ENCODE results near the gene ECM1.

Gene ECM1

DNA sequence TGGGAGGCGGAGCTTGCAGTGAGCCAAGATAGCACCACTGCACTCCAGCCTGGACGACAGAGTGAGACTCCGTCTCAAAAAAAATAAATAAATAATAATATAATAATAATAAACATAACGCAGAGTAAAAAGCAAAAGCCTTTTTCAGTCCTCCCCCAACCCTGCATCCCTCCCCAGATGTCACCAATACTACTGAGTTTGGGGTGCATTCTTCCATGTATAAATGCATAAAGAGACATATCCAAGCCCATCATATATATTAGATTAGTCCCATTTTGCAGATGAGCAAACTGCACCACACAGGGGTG is 40.4 kb downstream of the ECM1 start:
- H3K4me2 ChIP-seq (ENCODE audit: low read length, poor library complexity, severe bottlenecking): peak overlapping the region; percentile 95
- H3K14ac ChIP-seq (ENCODE audit: low read length in 2 of 2): no peak overlapping the region
- H2AK5ac ChIP-seq (ENCODE audit: low read length, severe bottlenecking): no peak overlapping the region
- peak overlapping the region; percentile 84 for H4K8ac ChIP-seq (ENCODE audit: low read length)
- H3K23ac ChIP-seq (ENCODE audit: low read length in 2 of 2): no peak overlapping the region
- no peak overlapping the region for H2AFZ ChIP-seq (ENCODE audit: low read depth, low read length)
- peaks cover 24% of the 10 kb centered on the region for H3K4me1 ChIP-seq (ENCODE audit: control insufficient read depth, insufficient read depth, low read depth, low read length)
- no peak overlapping the region for H2BK5ac ChIP-seq (ENCODE audit: low read depth, low read length, poor library complexity, severe bottlenecking)
- peak overlapping the region in 1 of 2 experiments; percentile 81 for H3K18ac ChIP-seq (ENCODE audit: low read depth in 1 of 2, low read length in 2 of 2)
- H3K4ac ChIP-seq (ENCODE audit: low read depth in 1 of 2, low read length in 2 of 2): no peak overlapping the region
- H3K79me1 ChIP-seq (replicated peaks; ENCODE audit: low read length, poor library complexity, severe bottlenecking): no peaks in the 10 kb centered on the region
- no peaks in the 10 kb centered on the region for H3K9me3 ChIP-seq (ENCODE audit: control insufficient read depth, low read length)
- H2BK120ac ChIP-seq (ENCODE audit: low read depth, low read length): peak overlapping the region; percentile 73
- H3K27me3 ChIP-seq (ENCODE audit: control insufficient read depth in 1 of 2, insufficient read depth in 1 of 2, low read length in 2 of 2): no peaks in the 10 kb centered on the region
- H3K9ac ChIP-seq (ENCODE audit: low read length): peak overlapping the region; percentile 89
- no peak overlapping the region for H4K91ac ChIP-seq (ENCODE audit: low read length)
- peak overlapping the region in 1 of 2 experiments; percentile 79 for H3K4me3 ChIP-seq (ENCODE audit: insufficient read depth in 1 of 2, low read depth in 1 of 2, low read length in 2 of 2)
- no CpG with 5 or more reads among the region's 4 CpGs for WGBS
- no peak overlapping the region for H2BK12ac ChIP-seq (ENCODE audit: low read length in 2 of 2)
- no peaks in the 10 kb centered on the region for H3K36me3 ChIP-seq (ENCODE audit: control insufficient read depth in 1 of 2, insufficient read depth in 2 of 2, low read depth in 1 of 2, low read length in 2 of 2)
- no peak overlapping the region for H3K27ac ChIP-seq (ENCODE audit: low read length, poor library complexity, severe bottlenecking)
- DNase-seq: no peak
- H2BK15ac ChIP-seq (ENCODE audit: low read depth, poor library complexity, severe bottlenecking): no peak overlapping the region

DNA sequence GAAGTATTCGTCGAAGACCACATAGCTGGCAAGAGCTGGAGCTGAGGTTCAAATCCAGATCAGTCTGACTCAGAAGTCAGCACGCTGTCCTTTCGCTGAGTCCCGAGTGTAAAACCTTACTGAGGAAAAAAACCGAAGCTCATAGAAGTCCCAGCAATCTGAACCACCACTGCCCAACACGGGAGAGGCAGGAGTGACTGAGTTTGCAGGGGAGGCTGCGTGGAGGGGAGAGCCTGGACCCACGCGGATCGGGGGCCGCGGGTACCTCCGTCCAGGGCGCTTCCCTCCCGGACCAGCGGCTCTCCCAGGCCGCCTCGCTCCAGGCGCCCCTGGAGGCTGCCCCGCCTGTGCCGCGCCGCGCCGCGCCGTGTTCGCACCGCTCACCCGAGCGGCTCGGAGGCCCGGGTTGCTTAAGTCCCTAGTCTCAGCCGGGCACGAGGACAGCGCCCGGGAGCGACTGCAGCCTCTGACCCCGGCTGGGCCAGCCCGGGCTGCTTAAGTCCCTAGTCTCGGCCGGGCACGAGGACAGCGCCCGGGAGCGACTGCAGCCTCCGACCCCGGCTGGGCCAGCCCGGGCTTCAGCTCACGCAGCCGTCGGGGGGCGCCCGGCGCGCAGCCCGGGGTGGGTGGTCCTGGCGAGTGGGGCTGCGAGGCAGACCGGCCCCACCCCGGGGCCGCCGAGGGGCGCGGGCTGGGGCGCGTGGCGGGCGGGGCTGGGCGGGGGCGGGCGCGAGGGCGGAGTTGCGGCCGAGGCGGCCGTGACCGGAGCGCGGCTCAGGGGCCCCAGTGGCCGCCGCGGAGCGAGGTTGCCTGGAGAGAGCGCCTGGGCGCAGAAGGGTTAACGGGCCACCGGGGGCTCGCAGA is 41.0 kb downstream of the ECM1 start, which contains the start of gene ADAMTSL4:
Gene ADAMTSL4 (plus strand): TSS at position 777 of the 864 bp plus-strand sequence. CDS start 2,881 bp downstream, outside the sequence.
- Histone ChIP-seq H3K4me3 (ENCODE audit: insufficient read depth in 1 of 2, low read depth in 1 of 2, low read length in 2 of 2) (peak within 1 kb of the TSS; percentile 56 to 87), H3K23ac (ENCODE audit: low read length in 2 of 2) (peak within 1 kb of the TSS in 1 of 2 experiments; percentile 52), H2AFZ (ENCODE audit: low read depth, low read length) (no peak within 1 kb of the TSS), H2BK5ac (ENCODE audit: low read depth, low read length, poor library complexity, severe bottlenecking) (no peak within 1 kb of the TSS), H2BK120ac (ENCODE audit: low read depth, low read length) (peak within 1 kb of the TSS; percentile 82), H3K14ac (ENCODE audit: low read length in 2 of 2) (peak within 1 kb of the TSS in 1 of 2 experiments; percentile 23), H3K4me1 (ENCODE audit: control insufficient read depth, insufficient read depth, low read depth, low read length) (peaks cover 21% of the 10 kb centered on the region), H4K8ac (ENCODE audit: low read length) (peak within 1 kb of the TSS; percentile 84), H2AK5ac (ENCODE audit: low read length, severe bottlenecking) (no peak within 1 kb of the TSS), H3K9me3 (ENCODE audit: control insufficient read depth, low read length) (no peaks in the 10 kb centered on the region), H3K79me1 (replicated peaks; ENCODE audit: low read length, poor library complexity, severe bottlenecking) (no peaks in the 10 kb centered on the region), H3K4ac (ENCODE audit: low read depth in 1 of 2, low read length in 2 of 2) (peak within 1 kb of the TSS; percentile 80 to 86), H2BK15ac (ENCODE audit: low read depth, poor library complexity, severe bottlenecking) (peak within 1 kb of the TSS; percentile 90), H3K27me3 (ENCODE audit: control insufficient read depth in 1 of 2, insufficient read depth in 1 of 2, low read length in 2 of 2) (no peaks in the 10 kb centered on the region), H3K9ac (ENCODE audit: low read length) (peak within 1 kb of the TSS; percentile 89), H2BK12ac (ENCODE audit: low read length in 2 of 2) (peak within 1 kb of the TSS; percentile 28 to 73), H3K27ac (ENCODE audit: low read length, poor library complexity, severe bottlenecking) (no peak within 1 kb of the TSS), H3K18ac (ENCODE audit: low read depth in 1 of 2, low read length in 2 of 2) (peak within 1 kb of the TSS; percentile 81 to 89), H3K4me2 (ENCODE audit: low read length, poor library complexity, severe bottlenecking) (peak within 1 kb of the TSS; percentile 95), H4K91ac (ENCODE audit: low read length) (no peak within 1 kb of the TSS), H3K36me3 (ENCODE audit: control insufficient read depth in 1 of 2, insufficient read depth in 2 of 2, low read depth in 1 of 2, low read length in 2 of 2) (peaks cover 0 to 3% of the 10 kb centered on the region in 2 experiments)
- 1% methylated on average over 52 of the region's 91 CpGs for WGBS
- peak; percentile 86 for DNase-seq

DNA sequence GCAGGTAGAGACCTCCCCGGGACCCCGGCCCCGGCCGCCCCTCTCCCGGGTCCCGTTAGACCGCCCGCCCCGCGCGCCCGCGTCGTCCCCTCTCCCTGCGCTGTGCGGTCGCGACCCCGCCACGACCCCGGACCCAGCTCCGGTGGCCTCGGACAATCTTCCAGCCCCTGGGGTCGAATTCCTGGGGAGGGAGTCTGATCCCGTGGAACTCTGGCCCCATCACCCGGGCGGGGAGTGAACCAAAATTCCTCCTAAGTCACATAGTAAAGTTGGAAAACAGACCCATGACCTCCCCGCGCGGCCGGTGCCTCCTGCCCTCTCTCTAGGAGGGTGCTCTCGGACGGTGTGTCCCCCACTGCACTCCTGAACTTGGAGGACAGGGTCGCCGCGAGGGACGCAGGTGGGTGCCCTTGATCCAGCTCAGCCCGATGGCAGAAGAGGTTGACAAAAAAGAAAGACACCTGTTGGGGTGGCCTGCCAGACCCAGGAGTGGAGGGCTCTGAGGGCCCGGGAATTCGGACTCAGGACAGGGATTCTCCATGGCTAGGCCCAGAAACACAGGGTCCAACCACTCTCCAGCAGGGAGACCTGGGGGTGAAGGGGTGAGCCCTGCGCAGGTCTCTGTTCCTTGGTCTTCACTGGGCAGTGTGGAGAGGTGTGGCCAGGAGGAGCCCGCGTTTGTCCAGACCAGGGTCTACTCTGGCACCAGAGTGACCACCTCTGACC is 41.8 kb downstream of the ECM1 start:
- Histone ChIP-seq H3K79me1 (replicated peaks; ENCODE audit: low read length, poor library complexity, severe bottlenecking) (no peaks in the 10 kb centered on the region), H2BK5ac (ENCODE audit: low read depth, low read length, poor library complexity, severe bottlenecking) (no peak overlapping the region), H3K4ac (ENCODE audit: low read depth in 1 of 2, low read length in 2 of 2) (peak overlapping the region in 1 of 2 experiments; percentile 80), H4K8ac (ENCODE audit: low read length) (peak overlapping the region; percentile 56), H3K9me3 (ENCODE audit: control insufficient read depth, low read length) (no peaks in the 10 kb centered on the region), H3K4me2 (ENCODE audit: low read length, poor library complexity, severe bottlenecking) (peak overlapping the region; percentile 95), H3K23ac (ENCODE audit: low read length in 2 of 2) (peak overlapping the region in 1 of 2 experiments; percentile 52), H3K14ac (ENCODE audit: low read length in 2 of 2) (peak overlapping the region in 1 of 2 experiments; percentile 23), H3K36me3 (ENCODE audit: control insufficient read depth in 1 of 2, insufficient read depth in 2 of 2, low read depth in 1 of 2, low read length in 2 of 2) (peaks cover 7 to 11% of the 10 kb centered on the region in 2 experiments), H2BK12ac (ENCODE audit: low read length in 2 of 2) (peak overlapping the region in 1 of 2 experiments; percentile 73), H2AK5ac (ENCODE audit: low read length, severe bottlenecking) (no peak overlapping the region), H3K27me3 (ENCODE audit: control insufficient read depth in 1 of 2, insufficient read depth in 1 of 2, low read length in 2 of 2) (no peaks in the 10 kb centered on the region), H3K18ac (ENCODE audit: low read depth in 1 of 2, low read length in 2 of 2) (peak overlapping the region in 1 of 2 experiments; percentile 89), H3K4me1 (ENCODE audit: control insufficient read depth, insufficient read depth, low read depth, low read length) (peaks cover 21% of the 10 kb centered on the region), H2BK120ac (ENCODE audit: low read depth, low read length) (no peak overlapping the region), H3K27ac (ENCODE audit: low read length, poor library complexity, severe bottlenecking) (no peak overlapping the region), H2AFZ (ENCODE audit: low read depth, low read length) (no peak overlapping the region), H2BK15ac (ENCODE audit: low read depth, poor library complexity, severe bottlenecking) (peak overlapping the region; percentile 90), H4K91ac (ENCODE audit: low read length) (no peak overlapping the region), H3K9ac (ENCODE audit: low read length) (peak overlapping the region; percentile 89), H3K4me3 (ENCODE audit: insufficient read depth in 1 of 2, low read depth in 1 of 2, low read length in 2 of 2) (peak overlapping the region; percentile 56 to 87)
- 18% methylated on average over 43 of the region's 43 CpGs for WGBS
- peak; percentile 45 for DNase-seq

Data from mesenchymal stem cell (in vitro differentiated cells and primary cell).